Retinal pigment epithelial cell (primary cell): ENCODE measurements around the gene LASP1.
"Not testable (repeated sequence)": the region's sequence is repeated elsewhere in the genome, so short reads cannot be mapped to it uniquely, and the experiment has no call there.

Experiments
- DNase-seq: peaks from one replicate; pipeline ENCODE4 v3.0.0-alpha.2; 2010; ENCODE audit warnings: low read depth
- H3K4me3 ChIP-seq: 2 replicates; pipeline ENCODE4 v1.5.1; 2011; ENCODE audit warnings: mild to moderate bottlenecking, low read length, control low read depth, moderate library complexity
- CTCF ChIP-seq: conservative IDR thresholded peaks from 2 replicates; pipeline ENCODE4 v1.5.1; 2011; ENCODE audit warnings: low read depth, low read length, control low read depth, inconsistent platforms

The LASP1 gene

GRCh38 chr17:38926293-38927070 lies 56.6 kb downstream of the LASP1 start:
- DNase-seq = no peak
- no peak for TF ChIP-seq CTCF

GRCh38 chr17:38930782-38931181 lies 60.9 kb downstream of the LASP1 start:
- not testable (repeated sequence) for H3K4me3 ChIP-seq, DNase-seq

More at GRCh38 chr17:38926293-38927070, 56.6 kb downstream of the LASP1 start:
- no peak overlapping the region for H3K4me3 ChIP-seq

GRCh38 chr17:38933962-38934361 lies 64.1 kb downstream of the LASP1 start:
- DNase-seq, H3K4me3 ChIP-seq: not testable (repeated sequence)

GRCh38 chr17:38939987-38940386 lies 70.1 kb downstream of the LASP1 start:
- no peak overlapping the region for H3K4me3 ChIP-seq
- DNase-seq = no peak
- TF ChIP-seq CTCF = no peak

- no peak for TF ChIP-seq CTCF
- no peak for DNase-seq
Observed at GRCh38 chr17:38940404-38940803, 70.5 kb downstream of the LASP1 start.

GRCh38 chr17:38942696-38943334 lies 73.0 kb downstream of the LASP1 start:
- no peak overlapping the region for H3K4me3 ChIP-seq
- no peak for TF ChIP-seq CTCF
- DNase-seq = no peak

More at GRCh38 chr17:38940404-38940803, 70.5 kb downstream of the LASP1 start:
- H3K4me3 ChIP-seq = no peak overlapping the region

GRCh38 chr17:38943607-38944006 lies 73.7 kb downstream of the LASP1 start:
- no peak overlapping the region for H3K4me3 ChIP-seq
- TF ChIP-seq CTCF = no peak
- no peak for DNase-seq

- no peak for DNase-seq
- no peak overlapping the region for H3K4me3 ChIP-seq
- TF ChIP-seq CTCF = no peak
Observed at GRCh38 chr17:38947189-38947588, 77.3 kb downstream of the LASP1 start.

GRCh38 chr17:38953800-38954199 lies 83.9 kb downstream of the LASP1 start:
- not testable (repeated sequence) for DNase-seq, H3K4me3 ChIP-seq
